Heart right ventricle (tissue), 16 donors: ENCODE data around the gene HSPBP1. TPM values are rescaled to one million over a fixed set of nuclear protein-coding genes. Genes with fewer than 3 reads are reported as not detected.
A peak's percentile ranks its signal among the peaks of the same experiment; 100 is the strongest.

ENCODE experiments used
- ATAC-seq, 8 donors: fragments of 200-7000 bp; cut with Tn5 transposase; one replicate each; pipeline ENCODE4 v1.9.1; 2020; ENCODE audit warnings: mild to moderate bottlenecking in 8 of 8, moderate library complexity in 8 of 8, moderate number of reproducible peaks in 1 of 8
- DNase-seq, 2 donors: peaks; one replicate each; pipeline ENCODE4 v3.0.0-alpha.2; 2020
- H3K27ac ChIP-seq, 10 donors: fragments of 200-600 bp; sonication (generic) in 2 of 10; one replicate each; pipeline versions ENCODE4 v1.5.0 to v1.8.0; 2020 to 2022; ENCODE audit warnings: mild to moderate bottlenecking in 3 of 10
- H3K27me3 ChIP-seq, 7 donors: fragments of 200-600 bp; one replicate each; pipeline ENCODE4 v1.8.0; 2021 to 2022; ENCODE audit warnings: mild to moderate bottlenecking in 2 of 7
- H3K36me3 ChIP-seq, 9 donors: fragments of 200-600 bp; sonication (generic) in 1 of 9; one replicate each; pipeline versions ENCODE4 v1.5.0 to v1.8.0; 2020 to 2022; ENCODE audit warnings: mild to moderate bottlenecking in 2 of 9
- H3K4me1 ChIP-seq, 9 donors: fragments of 200-600 bp; sonication (generic) in 1 of 9; one replicate each; pipeline versions ENCODE4 v1.5.0 to v1.8.0; 2020 to 2022; ENCODE audit warnings: mild to moderate bottlenecking in 4 of 9
- H3K4me3 ChIP-seq, 10 donors: fragments of 200-600 bp; sonication (generic) in 2 of 10; one replicate each; pipeline versions ENCODE4 v1.5.0 to v1.8.0; 2020 to 2022; ENCODE audit warnings: mild to moderate bottlenecking in 7 of 10, moderate library complexity in 2 of 10
- H3K9me3 ChIP-seq, 11 donors: fragments of 200-600 bp in 10 of 11; sonication (generic) in 2 of 11; one replicate each; pipeline versions ENCODE4 v1.5.0 to v1.8.0; 2013 to 2022; ENCODE audit warnings: mild to moderate bottlenecking in 2 of 11, control low read depth in 1 of 11, moderate library complexity in 1 of 11
- WGBS, 2 donors: extraction: QIAGEN DNeasy Blood & Tissue Kit; methylation state at CpG; one replicate each; pipeline ENCODE4 v1.1.7; 2013; ENCODE audit warnings: inconsistent platforms in 1 of 2; 5-methylcytosine and 5-hydroxymethylcytosine counted together
- intact Hi-C, 10 donors: fragments of 100-400 bp; cut with DNase I; formaldehyde crosslinking; loops; one replicate each; pipeline versions ENCODE4 v1.11.1 to v1.14.2; 2022
- polyA plus RNA-seq, 2 donors: library from polyadenylated mRNA; stranded (reverse); fragments of 200-250 nt; gene quantifications; one replicate each; pipeline ENCODE4 v1.2.3, GENCODE V29; 2013
- total RNA-seq, 10 donors: library from RNA; stranded (reverse); fragmentation: NEBNext Ultra II Directional in 3 of 10; extraction: Animal tissue kit (Norgen Biotek cat#: 25700) in 3 of 10; gene quantifications; one replicate each; pipeline versions ENCODE4 v1.2.1 to v1.2.4, GENCODE V29; 2021 to 2023
- TF ChIP-seq, protein P1 (sequence below), 9 donors: fragments of 200-600 bp; sonication (generic) in 2 of 9; IDR thresholded peaks; one replicate each; pipeline versions ENCODE4 v1.5.0 to v1.8.0; 2021 to 2022; ENCODE audit warnings: antibody characterized with exemption in 9 of 9, mild to moderate bottlenecking in 5 of 9, moderate library complexity in 1 of 9
- donor health status: Arrhythmogenic right ventricular cardiomyopathy.
- donor health status: ischemic (EF 13 %, LVEDD 7.1; RV severe dilation, severe dysfunction).
- donor health status: healthy with polysubstance abuse.
- donor health status: DM: no; HTN: yes; CAD: no.
- donor health status: DM: no; HTN: no; CAD: no.
- donor health status: ischemic (EF 25% LVEDD 6.9; RV normal size, moderate dysfunction).
- donor health status: ischemic (EF 25% LVEDD 5.7; RV mildly dilated, moderate dysfunction).
- donor health status: healthy.
- donor health status: DM: yes; HTN: yes; CAD: no.
- donor health status: Ischemic cardiomyopathy.
- donor health status: ischemic (EF 35%, LVEDD 5.7; RV mildly dilated, moderate dysfunction).
- donor health status: nonischemic (EF 11% LVEDD 7.7; RV severe dilation, severe dysfunction).
- donor health status: DM: yes; HTN: yes; CAD: no.
- donor health status: PGD.
- donor health status: ischemic (EF 29% LVEDD 5.4; RV normal size, mild dysfunction).
- donor health status: nonischemic (EF 23%, LVEDD 6.1; RV moderate dilation, normal function).

Gene HSPBP1
- total and polyA plus RNA-seq, 12 donors: 26.7 to 83.7 (median 32.6) TPM

DNA sequence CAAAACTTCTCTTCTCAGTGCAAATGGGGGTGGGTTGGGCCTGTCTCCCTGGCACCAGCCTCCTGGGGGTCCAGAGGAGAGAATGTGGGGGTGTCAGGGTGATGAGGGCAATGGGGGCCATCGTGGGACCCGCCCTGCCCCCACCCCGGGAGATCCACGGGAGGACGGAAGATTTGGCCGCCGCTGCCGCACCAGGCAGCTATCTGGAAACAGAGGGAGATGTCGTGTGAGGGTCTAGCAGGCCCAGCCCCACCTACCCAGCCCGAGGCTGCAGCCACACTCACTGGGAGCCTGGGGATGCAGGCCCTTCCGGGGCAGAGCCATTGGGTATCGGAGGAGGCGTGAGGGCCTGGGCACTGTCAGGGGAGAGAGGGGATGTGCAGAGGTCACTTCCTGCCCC lies 49.6 kb downstream of the HSPBP1 start:
- ATAC-seq: no peak
- H3K27me3 ChIP-seq: no peaks in the 10 kb centered on the region
- peaks cover 0 to 91% (median 53%) of the 10 kb centered on the region in 9 donors for H3K36me3 ChIP-seq
- intact Hi-C loops: no loop called here
- 83% methylated on average over 13 of the region's 13 CpGs for WGBS, 2 donors
- DNase-seq: no peak
- TF ChIP-seq, protein P1, sequence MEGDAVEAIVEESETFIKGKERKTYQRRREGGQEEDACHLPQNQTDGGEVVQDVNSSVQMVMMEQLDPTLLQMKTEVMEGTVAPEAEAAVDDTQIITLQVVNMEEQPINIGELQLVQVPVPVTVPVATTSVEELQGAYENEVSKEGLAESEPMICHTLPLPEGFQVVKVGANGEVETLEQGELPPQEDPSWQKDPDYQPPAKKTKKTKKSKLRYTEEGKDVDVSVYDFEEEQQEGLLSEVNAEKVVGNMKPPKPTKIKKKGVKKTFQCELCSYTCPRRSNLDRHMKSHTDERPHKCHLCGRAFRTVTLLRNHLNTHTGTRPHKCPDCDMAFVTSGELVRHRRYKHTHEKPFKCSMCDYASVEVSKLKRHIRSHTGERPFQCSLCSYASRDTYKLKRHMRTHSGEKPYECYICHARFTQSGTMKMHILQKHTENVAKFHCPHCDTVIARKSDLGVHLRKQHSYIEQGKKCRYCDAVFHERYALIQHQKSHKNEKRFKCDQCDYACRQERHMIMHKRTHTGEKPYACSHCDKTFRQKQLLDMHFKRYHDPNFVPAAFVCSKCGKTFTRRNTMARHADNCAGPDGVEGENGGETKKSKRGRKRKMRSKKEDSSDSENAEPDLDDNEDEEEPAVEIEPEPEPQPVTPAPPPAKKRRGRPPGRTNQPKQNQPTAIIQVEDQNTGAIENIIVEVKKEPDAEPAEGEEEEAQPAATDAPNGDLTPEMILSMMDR (IDR thresholded peaks at IDR 0.05): no peak
- no peak overlapping the region for H3K27ac ChIP-seq
- peaks cover 0 to 23% (median 13%) of the 10 kb centered on the region in 9 donors for H3K4me1 ChIP-seq
- H3K4me3 ChIP-seq: no peak overlapping the region
- no peaks in the 10 kb centered on the region for H3K9me3 ChIP-seq

DNA sequence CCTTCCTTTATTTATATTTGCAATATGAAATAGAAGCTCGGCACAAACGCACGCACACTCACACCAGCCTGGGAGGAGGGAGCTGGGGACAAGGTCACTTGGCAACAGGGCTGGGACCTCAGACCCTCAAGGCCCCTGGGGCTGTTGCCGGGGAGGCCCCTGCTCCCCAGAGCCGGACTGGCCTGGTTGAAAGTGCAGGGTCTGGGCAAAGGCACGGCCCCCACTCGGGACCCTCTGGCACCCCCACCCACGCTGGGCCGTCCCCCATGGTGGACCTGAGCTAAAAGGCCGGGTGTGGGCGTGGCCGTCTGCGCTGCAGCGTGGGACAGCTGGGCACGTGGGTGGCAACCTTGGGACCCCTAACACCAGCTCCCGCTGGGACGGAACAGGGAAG lies 50.1 kb downstream of the HSPBP1 start:
- no peaks in the 10 kb centered on the region for H3K27me3 ChIP-seq
- DNase-seq (no peak), ATAC-seq (no peak)
- H3K9me3 ChIP-seq: no peaks in the 10 kb centered on the region
- H3K4me1 ChIP-seq: peaks cover 0 to 23% (median 13%) of the 10 kb centered on the region in 9 donors
- H3K36me3 ChIP-seq: peaks cover 0 to 86% (median 52%) of the 10 kb centered on the region in 9 donors
- 85 to 90% methylated on average over 17 of the region's 17 CpGs for WGBS, 2 donors
- H3K4me3 ChIP-seq: no peak overlapping the region
- no peak overlapping the region for H3K27ac ChIP-seq
- TF ChIP-seq, protein P1 (IDR thresholded peaks at IDR 0.05): no peak
- intact Hi-C loops: no loop called here

DNA sequence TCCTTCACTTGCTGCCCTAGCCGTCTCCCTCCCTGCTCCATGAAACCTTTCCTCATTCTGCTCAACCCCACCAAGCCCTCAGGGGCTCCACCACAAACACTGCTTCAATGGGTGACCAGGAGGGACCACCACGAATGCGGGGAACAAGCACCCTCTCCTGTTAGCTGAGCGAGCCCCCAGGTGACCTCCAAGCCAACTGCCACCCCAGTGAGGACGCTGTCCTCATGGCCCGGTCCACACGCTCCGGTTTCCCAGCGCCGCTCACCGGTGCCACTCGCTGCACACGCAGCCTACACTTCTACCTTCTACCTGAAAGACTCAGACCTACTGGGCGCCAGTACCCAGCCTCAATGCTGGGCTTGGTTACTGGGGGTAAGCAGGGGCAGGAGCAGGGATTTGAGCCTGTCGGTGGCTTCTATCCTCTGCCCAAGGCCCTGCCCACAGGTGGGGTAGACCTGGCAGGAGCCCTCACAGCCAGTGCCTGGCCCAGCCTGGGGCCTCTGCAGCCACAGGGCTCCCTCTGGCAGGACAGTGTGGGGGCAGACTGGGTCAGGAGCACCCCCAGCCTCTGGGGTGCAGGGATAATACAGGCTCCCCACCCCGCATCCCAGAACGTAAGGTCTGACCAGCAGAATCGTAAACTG lies 50.6 kb downstream of the HSPBP1 start:
- DNase-seq: no peak
- H3K9me3 ChIP-seq: no peaks in the 10 kb centered on the region
- H3K36me3 ChIP-seq: peaks cover 0 to 81% (median 47%) of the 10 kb centered on the region in 9 donors
- H3K4me1 ChIP-seq: peaks cover 0 to 23% (median 13%) of the 10 kb centered on the region in 9 donors
- intact Hi-C loops: no loop called here
- TF ChIP-seq, protein P1 (IDR thresholded peaks at IDR 0.05): no peak
- H3K4me3 ChIP-seq: no peak overlapping the region
- ATAC-seq: no peak
- peak overlapping the region in 3 of 10 donors; percentile 13 to 71 (median 20) for H3K27ac ChIP-seq
- H3K27me3 ChIP-seq: no peaks in the 10 kb centered on the region
- 95% methylated on average over 18 of the region's 18 CpGs for WGBS, 2 donors

DNA sequence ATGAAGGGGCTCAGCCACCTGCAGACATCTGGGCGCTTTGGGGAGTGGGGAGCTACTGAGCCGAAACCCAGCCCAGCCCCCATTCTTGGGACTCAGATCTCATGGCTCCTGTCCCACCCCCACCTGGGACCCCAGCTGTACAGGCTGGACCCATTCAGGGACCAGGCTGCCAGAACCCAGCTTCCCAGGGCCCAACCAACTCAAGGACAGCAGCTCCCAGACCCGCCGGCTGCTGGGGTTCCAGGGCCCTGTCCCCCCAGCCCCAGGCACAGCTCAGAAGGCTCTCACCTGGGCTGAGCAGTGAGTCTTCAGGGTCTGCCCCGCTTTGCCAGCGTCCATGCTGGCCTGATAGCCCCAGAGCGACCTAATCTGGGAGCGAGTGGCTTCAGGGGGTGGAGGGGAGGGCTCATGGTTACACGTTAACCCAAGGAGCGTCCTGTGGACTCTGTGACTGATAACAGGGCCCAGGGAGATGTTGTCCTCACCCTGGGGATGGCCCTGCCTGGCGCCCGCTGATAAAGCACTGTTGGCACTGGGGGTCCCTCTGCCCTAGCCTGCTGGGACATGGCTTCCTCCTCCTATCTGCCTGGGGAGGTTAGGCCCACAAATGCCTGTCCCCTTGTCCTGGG lies 51.4 kb downstream of the HSPBP1 start, which contains the start of gene TMEM86B:
Gene TMEM86B, minus strand, starts transcription at position 361 of the 629 bp plus-strand sequence. Its CDS starts 22 bp downstream, at position 339.
- Histone ChIP-seq H3K4me1 (peaks cover 0 to 23% (median 13%) of the 10 kb centered on the region in 9 donors), H3K36me3 (peaks cover 0 to 79% (median 41%) of the 10 kb centered on the region in 9 donors), H3K4me3 (no peak within 1 kb of the TSS), H3K27me3 (no peaks in the 10 kb centered on the region), H3K9me3 (no peaks in the 10 kb centered on the region), H3K27ac (peak within 1 kb of the TSS in 8 of 10 donors; percentile 13 to 72 (median 54))
- WGBS, 2 donors: 66 to 68% methylated on average over 12 of the region's 12 CpGs
- DNase-seq (no peak), ATAC-seq (peak in 4 of 8 donors; percentile 3 to 24 (median 14))
- intact Hi-C loops: no loop called here
- TF ChIP-seq, protein P1 (IDR thresholded peaks at IDR 0.05): no peak
